Measurements from ENCODE around the gene WNT10A. TPM values are rescaled to one million over a fixed set of nuclear protein-coding genes. Genes with fewer than 3 reads are reported as not detected.

WNT10A gene
- total RNA-seq, 3 donors from 2014 or later (not counting 1 experiment from before 2014, with no cell fraction given), result 0.92 to 2.9 (median 2.9) TPM

DNA sequence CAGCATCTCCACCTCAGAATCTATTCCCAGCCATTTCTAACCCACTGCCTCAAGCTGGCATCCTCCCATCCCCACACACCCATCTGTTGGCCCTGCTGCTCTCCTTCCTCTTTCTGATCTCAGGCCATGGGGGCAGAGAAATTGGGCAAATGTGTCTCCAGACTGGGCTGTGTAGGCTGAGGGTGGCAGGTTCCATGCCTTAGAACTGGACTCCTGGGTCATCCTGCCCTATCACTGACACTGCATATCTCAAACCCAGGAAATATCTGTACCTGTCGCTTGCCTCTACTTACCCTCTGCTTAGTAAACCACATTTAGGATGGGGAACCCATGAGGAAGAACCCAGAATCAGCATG, 1.8 kb downstream of the WNT10A start:
- WGBS (ENCODE audit: insufficient coverage), result 80% methylated on average over 1 of the region's 1 CpG
- Histone ChIP-seq H3K27me3 (ENCODE audit: control insufficient read depth, insufficient read depth, low read length) (peaks cover 48% of the 10 kb centered on the region), H3K4me3 (ENCODE audit: low read length) (no peak overlapping the region), H3K9me3 (ENCODE audit: control insufficient read depth, insufficient read depth, low read length) (no peaks in the 10 kb centered on the region), H3K4me1 (ENCODE audit: control insufficient read depth, insufficient read depth, low read length) (peaks cover 33% of the 10 kb centered on the region), H3K27ac (ENCODE audit: low read length) (no peak overlapping the region), H3K36me3 (ENCODE audit: control insufficient read depth, insufficient read depth, low read length) (no peaks in the 10 kb centered on the region)
- H3K4me1 Mint-ChIP-seq, result peaks cover 0 to 17% of the 10 kb centered on the region in 2 donors
- intact Hi-C loops (cut with micrococcal nuclease), result no loop called here
- no peak for ATAC-seq
- no peaks in the 10 kb centered on the region for H3K36me3 Mint-ChIP-seq
- H3K27ac Mint-ChIP-seq, result no peak overlapping the region
- peaks cover 50 to 57% of the 10 kb centered on the region in 2 donors for H3K27me3 Mint-ChIP-seq (ENCODE audit: low read depth in 2 of 2)
- no peak overlapping the region for H3K4me3 Mint-ChIP-seq
- no peaks in the 10 kb centered on the region for H3K9me3 Mint-ChIP-seq
- TF ChIP-seq, protein P1, sequence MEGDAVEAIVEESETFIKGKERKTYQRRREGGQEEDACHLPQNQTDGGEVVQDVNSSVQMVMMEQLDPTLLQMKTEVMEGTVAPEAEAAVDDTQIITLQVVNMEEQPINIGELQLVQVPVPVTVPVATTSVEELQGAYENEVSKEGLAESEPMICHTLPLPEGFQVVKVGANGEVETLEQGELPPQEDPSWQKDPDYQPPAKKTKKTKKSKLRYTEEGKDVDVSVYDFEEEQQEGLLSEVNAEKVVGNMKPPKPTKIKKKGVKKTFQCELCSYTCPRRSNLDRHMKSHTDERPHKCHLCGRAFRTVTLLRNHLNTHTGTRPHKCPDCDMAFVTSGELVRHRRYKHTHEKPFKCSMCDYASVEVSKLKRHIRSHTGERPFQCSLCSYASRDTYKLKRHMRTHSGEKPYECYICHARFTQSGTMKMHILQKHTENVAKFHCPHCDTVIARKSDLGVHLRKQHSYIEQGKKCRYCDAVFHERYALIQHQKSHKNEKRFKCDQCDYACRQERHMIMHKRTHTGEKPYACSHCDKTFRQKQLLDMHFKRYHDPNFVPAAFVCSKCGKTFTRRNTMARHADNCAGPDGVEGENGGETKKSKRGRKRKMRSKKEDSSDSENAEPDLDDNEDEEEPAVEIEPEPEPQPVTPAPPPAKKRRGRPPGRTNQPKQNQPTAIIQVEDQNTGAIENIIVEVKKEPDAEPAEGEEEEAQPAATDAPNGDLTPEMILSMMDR (IDR thresholded peaks at IDR 0.05), result no peak
- DNase-seq, result no peak

GRCh38 chr2:218882866-218883366, 2.3 kb downstream of the WNT10A start:
- Mint-ChIP-seq H3K36me3 (no peaks in the 10 kb centered on the region), H3K4me1 (peaks cover 0 to 17% of the 10 kb centered on the region in 2 donors), H3K27ac (no peak overlapping the region), H3K4me3 (no peak overlapping the region), H3K9me3 (no peaks in the 10 kb centered on the region), H3K27me3 (ENCODE audit: low read depth in 2 of 2) (peaks cover 50 to 57% of the 10 kb centered on the region in 2 donors)
- Histone ChIP-seq H3K4me3 (ENCODE audit: low read length) (no peak overlapping the region), H3K4me1 (ENCODE audit: control insufficient read depth, insufficient read depth, low read length) (peaks cover 33% of the 10 kb centered on the region), H3K9me3 (ENCODE audit: control insufficient read depth, insufficient read depth, low read length) (no peaks in the 10 kb centered on the region), H3K36me3 (ENCODE audit: control insufficient read depth, insufficient read depth, low read length) (no peaks in the 10 kb centered on the region), H3K27me3 (ENCODE audit: control insufficient read depth, insufficient read depth, low read length) (peaks cover 48% of the 10 kb centered on the region), H3K27ac (ENCODE audit: low read length) (peak overlapping the region; percentile 29)
- TF ChIP-seq, protein P1 (IDR thresholded peaks at IDR 0.05), result no peak
- 85% methylated on average over 4 of the region's 4 CpGs for WGBS (ENCODE audit: insufficient coverage)
- ATAC-seq (no peak), DNase-seq (peak in 1 of 2 donors; percentile 31)
- intact Hi-C loops (cut with micrococcal nuclease), result no loop called here

GRCh38 chr2:218883491-218884490, 3.1 kb downstream of the WNT10A start:
- 12% methylated on average over 74 of the region's 89 CpGs for WGBS (ENCODE audit: insufficient coverage)
- Mint-ChIP-seq H3K27me3 (ENCODE audit: low read depth in 2 of 2) (peaks cover 50 to 57% of the 10 kb centered on the region in 2 donors), H3K4me1 (peaks cover 0 to 17% of the 10 kb centered on the region in 2 donors), H3K36me3 (no peaks in the 10 kb centered on the region), H3K4me3 (peak overlapping the region; percentile 45), H3K9me3 (no peaks in the 10 kb centered on the region), H3K27ac (peak overlapping the region in 1 of 2 donors; percentile 9)
- ATAC-seq (peak in 1 of 3 donors; percentile 27), DNase-seq (peak in 1 of 2 donors; percentile 73)
- TF ChIP-seq, protein P1 (IDR thresholded peaks at IDR 0.05), result no peak
- no peaks in the 10 kb centered on the region for H3K9me3 ChIP-seq (ENCODE audit: control insufficient read depth, insufficient read depth, low read length)
- intact Hi-C loops (cut with micrococcal nuclease), result no loop called here
- H3K27me3 ChIP-seq (ENCODE audit: control insufficient read depth, insufficient read depth, low read length), result peaks cover 48% of the 10 kb centered on the region
- peaks cover 33% of the 10 kb centered on the region for H3K4me1 ChIP-seq (ENCODE audit: control insufficient read depth, insufficient read depth, low read length)
- no peaks in the 10 kb centered on the region for H3K36me3 ChIP-seq (ENCODE audit: control insufficient read depth, insufficient read depth, low read length)
- no peak overlapping the region for H3K4me3 ChIP-seq (ENCODE audit: low read length)
- no peak overlapping the region for H3K27ac ChIP-seq (ENCODE audit: low read length)

All from natural killer cell (primary cell).